AG10803 (cell line): ENCODE data around the gene ZNF746.
A peak's percentile ranks its signal among the peaks of the same experiment; 100 is the strongest.

Source experiments
- DNase-seq: peaks from one replicate; pipeline ENCODE4 v3.0.0; 2010; ENCODE audit warnings: low read depth
- H3K4me3 ChIP-seq: 2 replicates; pipeline ENCODE4 v1.5.1; 2011; ENCODE audit warnings: mild to moderate bottlenecking, low read length, control low read depth
- TF ChIP-seq, protein P1 (sequence below): conservative IDR thresholded peaks from 2 replicates; pipeline ENCODE4 v1.5.1; 2011; ENCODE audit warnings: mild to moderate bottlenecking, low read length, control low read depth, inconsistent platforms

Gene ZNF746

DNA sequence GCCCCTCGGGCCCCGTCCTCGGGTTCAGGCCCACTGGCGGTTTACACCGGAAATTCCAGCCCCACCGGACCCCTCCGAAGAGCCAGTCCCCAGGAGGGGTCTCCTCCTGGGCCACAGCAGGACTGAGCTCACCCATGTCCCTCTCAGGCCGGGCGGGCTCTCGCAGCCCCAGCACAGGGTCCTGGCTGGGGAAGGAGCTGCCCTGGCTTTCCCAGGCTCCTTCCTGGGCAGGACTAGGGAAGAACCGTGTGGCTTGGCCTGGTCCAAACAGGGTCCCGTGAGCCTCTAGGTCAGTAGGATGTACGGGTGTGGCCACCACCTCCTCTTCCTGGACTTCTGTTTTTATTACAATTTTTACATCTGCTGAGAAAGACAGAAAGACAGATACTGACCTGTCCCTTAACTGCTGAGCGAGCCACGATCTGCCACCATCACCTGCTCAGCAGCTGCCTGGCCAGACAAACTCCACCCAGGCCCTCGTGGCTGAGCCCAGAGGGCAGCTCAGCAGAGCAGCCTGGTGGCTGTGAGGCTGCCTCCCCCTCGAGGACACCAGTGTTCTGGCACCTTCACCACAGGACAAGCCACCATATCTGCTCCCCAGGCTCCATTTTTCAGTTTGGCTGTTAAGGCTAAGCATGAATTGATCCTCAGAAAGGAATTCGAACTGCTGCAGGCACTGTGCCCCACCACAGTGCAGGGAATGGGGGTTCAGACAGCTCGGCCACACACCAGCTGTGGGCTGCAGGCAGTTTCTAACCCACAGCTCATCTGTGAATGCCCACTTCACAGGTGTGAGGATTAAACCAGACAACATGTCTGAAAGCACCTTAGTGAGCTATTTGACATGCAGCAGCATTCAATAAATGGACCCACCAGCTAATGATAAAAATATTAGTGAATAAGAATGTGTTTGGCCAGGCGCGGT is 22.2 kb downstream of the ZNF746 start:
- no peak for DNase-seq
- TF ChIP-seq, protein P1, sequence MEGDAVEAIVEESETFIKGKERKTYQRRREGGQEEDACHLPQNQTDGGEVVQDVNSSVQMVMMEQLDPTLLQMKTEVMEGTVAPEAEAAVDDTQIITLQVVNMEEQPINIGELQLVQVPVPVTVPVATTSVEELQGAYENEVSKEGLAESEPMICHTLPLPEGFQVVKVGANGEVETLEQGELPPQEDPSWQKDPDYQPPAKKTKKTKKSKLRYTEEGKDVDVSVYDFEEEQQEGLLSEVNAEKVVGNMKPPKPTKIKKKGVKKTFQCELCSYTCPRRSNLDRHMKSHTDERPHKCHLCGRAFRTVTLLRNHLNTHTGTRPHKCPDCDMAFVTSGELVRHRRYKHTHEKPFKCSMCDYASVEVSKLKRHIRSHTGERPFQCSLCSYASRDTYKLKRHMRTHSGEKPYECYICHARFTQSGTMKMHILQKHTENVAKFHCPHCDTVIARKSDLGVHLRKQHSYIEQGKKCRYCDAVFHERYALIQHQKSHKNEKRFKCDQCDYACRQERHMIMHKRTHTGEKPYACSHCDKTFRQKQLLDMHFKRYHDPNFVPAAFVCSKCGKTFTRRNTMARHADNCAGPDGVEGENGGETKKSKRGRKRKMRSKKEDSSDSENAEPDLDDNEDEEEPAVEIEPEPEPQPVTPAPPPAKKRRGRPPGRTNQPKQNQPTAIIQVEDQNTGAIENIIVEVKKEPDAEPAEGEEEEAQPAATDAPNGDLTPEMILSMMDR, result no peak
- no peak overlapping the region for H3K4me3 ChIP-seq

DNA sequence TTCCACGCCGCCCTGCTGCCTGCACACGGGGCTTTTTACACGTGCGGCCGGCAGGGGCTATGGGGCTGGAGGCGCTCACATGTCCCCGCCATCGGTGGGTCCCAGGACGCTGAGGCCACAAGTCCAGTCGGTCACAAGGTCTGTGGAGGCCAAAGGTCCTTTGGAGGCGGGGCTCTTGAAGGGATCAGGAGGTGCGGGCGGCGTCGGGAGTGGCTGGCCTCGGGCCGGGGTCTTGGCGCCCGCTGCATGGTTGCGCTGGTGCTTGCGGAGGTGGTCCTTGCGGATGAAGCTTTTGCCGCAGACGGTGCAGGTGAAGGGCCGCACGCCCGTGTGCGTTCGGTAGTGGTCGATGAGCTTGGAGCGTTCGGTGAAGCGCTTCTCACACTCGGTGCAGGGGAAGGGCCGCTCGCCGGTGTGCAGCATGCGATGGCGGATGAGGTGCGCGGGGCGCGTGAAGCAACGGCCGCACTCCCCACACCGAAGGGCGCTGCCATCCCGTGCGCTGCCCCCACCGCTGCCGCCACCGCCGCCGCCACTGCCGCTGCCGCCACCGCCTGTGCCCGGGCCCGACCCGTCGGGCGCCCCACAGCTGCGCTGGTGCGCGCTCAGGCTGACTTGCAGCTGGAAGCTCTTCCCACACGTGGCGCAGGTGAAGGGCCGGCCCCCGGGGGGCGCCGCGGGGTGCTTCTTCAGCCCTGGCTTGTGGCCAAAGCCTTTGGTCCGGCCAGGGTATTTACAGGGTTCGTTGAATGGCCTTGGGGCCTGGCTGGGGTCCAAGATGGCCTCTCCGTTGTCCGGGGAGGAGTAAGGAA is 23.1 kb downstream of the ZNF746 start:
- TF ChIP-seq, protein P1, result no peak
- no peak overlapping the region for H3K4me3 ChIP-seq

DNA sequence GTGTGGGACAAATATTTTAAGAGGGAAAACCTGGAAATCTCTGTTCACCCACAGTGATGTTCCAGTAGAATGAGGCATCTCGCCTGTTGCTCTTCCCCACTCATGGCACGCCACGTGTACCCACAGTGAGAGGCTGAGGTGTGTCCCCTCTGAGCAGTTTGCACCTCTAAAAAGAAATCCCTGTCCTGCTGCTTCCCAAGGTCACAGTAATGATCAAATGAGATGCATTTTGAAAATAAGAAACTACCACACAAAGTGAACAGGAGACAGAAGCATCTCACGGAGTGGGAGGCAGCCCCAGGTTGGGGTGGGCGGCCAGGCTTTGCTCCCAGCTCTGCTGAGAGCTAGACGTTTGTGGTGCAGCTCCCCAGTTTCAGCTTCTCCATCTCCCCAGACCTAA is 24.4 kb downstream of the ZNF746 start:
- TF ChIP-seq, protein P1, result no peak
- no peak for DNase-seq
- H3K4me3 ChIP-seq, result no peak overlapping the region

More for the DNA sequence above, 23.1 kb downstream of the ZNF746 start:
- DNase-seq, result no peak

DNA sequence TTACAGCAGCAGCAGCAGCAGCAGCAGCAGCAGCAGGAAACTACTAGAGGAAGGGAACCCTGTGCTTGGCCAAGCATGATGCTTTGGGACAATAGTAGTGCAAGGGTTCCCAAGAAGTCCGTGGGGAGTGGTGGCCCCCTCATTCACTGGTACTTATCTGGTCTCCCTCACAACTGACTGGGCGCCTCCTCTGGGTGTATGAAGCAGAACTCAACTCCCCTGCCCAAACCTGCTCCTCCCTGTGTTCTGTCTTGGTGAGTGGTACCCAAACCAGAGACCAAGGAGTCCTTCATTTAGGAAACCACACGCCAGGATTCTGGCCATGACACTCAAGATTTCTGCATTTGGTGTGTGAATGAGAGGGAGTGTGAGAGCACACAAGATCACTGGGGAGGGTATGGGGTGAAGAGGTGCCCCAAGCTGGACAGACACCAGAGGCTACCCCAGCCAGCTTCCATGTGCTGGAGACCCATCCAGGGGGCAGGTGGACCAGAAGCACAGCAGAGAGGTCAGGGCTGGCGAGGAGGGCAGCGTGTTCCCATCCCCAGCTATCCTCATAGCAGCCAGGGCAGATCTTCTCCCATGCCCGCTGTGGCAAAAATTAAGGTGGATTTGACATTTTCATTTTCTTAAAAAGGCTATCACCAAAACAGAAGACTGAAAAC is 26.2 kb downstream of the ZNF746 start:
- no peak overlapping the region for H3K4me3 ChIP-seq
- TF ChIP-seq, protein P1, result no peak
- no peak for DNase-seq

DNA sequence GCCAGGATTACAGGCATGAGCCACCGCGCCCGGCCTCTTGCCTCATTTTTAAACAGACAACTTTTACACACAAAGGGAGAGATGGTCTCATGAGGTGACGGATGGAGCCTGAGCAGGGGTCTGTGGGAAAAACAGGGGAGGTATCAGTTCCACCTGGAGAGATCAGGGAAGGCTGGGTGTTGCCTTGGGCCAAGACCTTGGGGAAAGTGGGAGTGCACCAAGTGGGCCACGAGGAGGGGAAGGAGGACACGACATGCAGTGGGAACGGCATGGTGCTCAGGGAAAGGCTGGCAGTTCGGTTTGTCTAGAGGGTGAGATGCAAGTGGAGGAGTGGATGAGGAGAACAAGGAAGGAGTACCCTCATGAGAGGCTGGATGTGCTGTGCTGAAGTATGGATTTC is 27.8 kb downstream of the ZNF746 start:
- no peak for DNase-seq
- H3K4me3 ChIP-seq, result no peak overlapping the region
- TF ChIP-seq, protein P1, result no peak

DNA sequence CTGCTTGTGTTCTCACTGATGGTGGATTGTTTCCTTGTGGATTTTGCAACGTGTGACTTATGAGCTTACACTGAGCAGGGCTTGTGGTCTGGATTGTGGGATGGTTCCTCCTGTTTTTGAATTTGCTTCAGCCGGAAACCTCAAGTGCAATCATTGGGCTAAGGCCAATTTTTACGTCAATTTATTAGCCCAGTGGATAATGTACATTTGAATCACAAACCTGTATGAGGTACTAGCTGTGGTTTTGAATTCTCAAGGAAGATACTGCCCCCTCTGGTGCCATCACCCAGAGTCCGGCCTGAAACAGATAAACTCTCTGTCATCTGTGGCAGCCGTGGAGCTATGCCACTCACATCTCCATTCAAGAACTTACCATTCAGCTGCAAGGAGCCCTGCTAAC is 29.4 kb downstream of the ZNF746 start:
- H3K4me3 ChIP-seq, result no peak overlapping the region
- peak; percentile 8 for DNase-seq
- TF ChIP-seq, protein P1, result no peak
